GM12874 (cell line): ENCODE measurements around the gene ACAA2.

Experiments used
- CTCF ChIP-seq: IDR thresholded peaks from 2 replicates; pipeline ENCODE4 v1.5.1; 2011; ENCODE audit warnings: low read depth, mild to moderate bottlenecking, control low read depth, low read length, moderate library complexity; ENCODE audit not compliant: insufficient read depth

The ACAA2 gene

GRCh38 chr18:49733321-49733720, 80.0 kb downstream of the ACAA2 start:
- no peak for TF ChIP-seq CTCF
